HTR-8/SVneo (cell line): ENCODE data around the gene LBR.

Source experiments
- DNase-seq: peaks from one replicate; pipeline ENCODE4 v3.0.0; 2011; ENCODE audit warnings: low spot score, mixed read lengths; ENCODE audit not compliant: insufficient read length
- FAIRE-seq: peaks from 2 replicates; lab custom pipeline; 2011; peaks lifted over from hg19 to GRCh38; lab: Jason Lieb, UNC

Gene LBR

DNA sequence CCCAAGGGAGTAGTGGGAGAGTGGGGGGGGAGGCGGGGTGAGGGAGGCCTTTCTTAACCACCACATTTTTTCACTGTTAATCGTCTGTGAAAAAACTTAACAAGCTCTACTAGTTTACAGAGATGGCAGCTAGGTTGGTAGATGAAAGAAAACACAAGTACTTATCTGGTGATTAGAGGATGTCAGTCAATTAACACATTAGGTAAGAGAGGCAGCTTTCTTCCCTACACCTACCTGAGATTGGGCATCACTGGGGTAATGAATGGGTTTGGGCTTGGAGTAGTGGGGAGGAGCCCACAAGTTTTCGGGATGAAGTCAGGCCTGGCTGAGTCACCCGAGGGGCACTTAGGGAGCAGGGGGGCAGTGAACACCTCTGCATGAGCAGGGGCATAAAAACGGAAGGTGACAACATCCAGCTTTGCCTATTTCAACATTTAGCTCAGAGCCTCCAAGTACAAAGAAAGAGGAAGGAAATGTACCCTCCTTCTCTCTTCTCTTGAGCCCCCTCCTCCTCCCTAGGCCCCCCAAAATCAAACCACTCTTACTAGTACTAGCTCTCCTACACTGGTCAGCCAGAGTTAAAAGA lies 2.5 kb downstream of the LBR start:
- DNase-seq (peak; percentile 43), FAIRE-seq (peak; percentile 13)

DNA sequence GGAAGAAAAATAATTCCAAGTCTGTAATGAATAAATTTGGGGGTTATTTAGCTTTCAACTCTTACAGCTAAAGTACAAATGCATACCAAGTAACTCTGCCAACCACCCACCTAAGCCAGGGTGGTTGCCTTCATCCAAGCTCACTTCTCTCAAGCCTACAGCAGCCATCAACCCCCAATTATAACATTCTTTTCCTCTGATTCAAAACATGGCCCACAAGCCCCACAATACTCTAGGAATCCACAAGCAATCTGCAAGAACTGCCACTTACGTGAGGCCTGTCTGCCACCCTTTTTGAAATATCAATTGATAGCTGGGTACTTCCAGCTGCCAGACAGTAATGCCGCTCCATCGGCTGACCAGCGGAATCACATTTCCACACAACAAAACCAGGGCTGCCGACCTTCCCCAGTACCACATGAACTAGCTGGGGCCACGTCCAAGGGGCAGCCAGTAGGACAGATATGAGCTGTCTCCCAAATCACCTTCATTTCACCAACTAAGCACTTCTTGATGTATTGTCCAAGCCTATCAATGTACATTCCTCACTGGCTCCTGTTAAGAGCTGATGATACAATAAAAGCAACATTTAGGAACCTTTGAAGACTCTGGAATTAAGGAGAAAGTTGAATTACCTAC lies 3.2 kb downstream of the LBR start:
- FAIRE-seq (peak; percentile 38), DNase-seq (peak; percentile 45)

DNA sequence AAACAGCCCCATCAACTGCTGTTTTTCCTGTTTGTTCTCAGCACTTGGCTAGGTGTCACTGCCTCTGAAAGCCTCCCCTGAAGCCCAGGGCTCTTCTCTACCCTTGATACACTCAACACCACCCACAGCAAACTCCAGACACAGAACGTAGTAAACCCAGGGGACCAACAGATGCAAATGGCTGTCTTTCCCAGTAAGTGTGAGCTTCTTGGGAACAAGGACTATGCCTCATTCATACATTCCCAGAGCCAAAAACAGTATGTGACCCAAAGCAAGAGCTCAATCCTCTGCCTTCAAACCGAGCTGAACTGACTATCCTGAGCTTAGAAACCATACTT lies 4.4 kb downstream of the LBR start:
- no peak for FAIRE-seq
- no peak for DNase-seq

DNA sequence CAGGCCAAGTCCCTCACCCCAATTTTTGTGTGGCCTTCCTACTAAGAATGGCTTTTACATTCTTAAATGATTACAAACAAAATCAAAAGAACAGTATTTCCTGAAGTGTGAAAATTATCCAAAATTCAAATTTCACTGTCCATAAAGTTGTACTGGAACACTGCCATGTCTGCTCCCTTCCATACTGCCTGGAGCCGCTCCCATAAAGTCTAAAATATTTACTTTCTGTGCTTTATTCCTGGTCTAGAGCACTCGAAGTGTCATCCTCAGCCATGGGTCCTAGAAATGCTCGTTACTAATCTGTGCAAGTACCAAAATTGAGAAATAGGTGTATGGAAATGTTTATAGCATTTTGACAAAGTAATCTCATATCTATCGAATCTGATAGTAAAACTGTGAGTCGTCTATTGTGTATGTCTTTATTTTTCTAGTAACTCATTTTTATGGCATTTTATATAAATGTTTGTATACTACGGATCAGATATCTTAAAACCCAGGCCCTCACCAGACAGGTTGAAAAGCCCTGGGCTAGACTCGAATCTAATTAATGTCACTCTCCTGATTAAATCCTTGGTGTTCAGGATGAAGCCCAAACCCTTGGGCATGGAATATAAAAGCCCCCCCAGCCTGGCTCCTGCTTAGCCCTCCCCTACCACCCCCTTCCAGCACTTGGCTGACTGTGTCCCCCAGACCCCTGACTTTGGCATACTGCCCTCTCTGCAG lies 4.9 kb downstream of the LBR start:
- FAIRE-seq (no peak), DNase-seq (no peak)

DNA sequence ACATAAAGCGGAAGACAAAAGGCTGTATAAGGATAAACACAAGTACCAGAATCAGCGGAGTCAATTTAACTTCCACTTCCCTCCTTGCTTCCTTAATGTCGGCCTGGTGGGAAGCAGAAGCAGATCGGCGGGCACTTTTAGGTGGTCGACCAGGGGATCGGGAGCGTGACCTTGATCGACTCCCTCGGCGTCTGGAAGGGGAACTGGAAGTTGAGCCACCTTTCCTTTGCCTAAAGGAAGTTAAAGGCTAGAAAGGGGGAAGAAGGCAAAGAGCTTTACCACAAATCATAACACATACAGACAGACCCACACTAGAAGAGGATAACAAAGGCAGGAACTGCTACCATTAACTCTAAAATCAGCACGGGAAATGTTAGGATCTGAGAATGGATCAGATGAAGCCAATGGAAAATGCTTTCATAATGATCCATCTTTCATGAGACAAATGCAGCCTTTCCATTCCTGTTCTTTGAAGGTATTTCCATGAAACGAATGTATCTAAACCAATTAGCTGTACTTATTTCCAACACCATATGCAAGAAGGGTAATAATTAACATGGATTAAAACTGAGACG lies 5.7 kb downstream of the LBR start:
- FAIRE-seq = no peak

DNA sequence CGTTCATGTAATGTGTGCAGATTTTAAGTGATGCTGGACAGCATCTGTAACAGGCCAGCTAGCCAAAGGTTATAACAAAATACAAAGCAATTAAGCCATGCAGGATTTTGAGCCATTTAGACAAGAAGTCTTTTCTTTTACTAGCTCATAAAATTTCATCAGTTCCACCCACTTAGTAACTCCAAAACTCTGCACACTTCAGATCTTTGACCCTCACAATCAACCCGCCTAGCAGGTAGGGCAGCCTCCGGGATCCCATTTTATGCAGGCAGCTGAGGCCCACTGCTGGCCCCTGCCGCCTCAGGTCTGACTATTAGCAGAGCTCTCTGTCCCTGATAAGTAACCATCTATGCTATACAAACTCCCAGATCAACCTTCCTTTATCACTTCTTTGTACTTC lies 9.2 kb downstream of the LBR start:
- FAIRE-seq (no peak), DNase-seq (no peak)

More for the DNA sequence above, 5.7 kb downstream of the LBR start:
- DNase-seq = no peak

DNA sequence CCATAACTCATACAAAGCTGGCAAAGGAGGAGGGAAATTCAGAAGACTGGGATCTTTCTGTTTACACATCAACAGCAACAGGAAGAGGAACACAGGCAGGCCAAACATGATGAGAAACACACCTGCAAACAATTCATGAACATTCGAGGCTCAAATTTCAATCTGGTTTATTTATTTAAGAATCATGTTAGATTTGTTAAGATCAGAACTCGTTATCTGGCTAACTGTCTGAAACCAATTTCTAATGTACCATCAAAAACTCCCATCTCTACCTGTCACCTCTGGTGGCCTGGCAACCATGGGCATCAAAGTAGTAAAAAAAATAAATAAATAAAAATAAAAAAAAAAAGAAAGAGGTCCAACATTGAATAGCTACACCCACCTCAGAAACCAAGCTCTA lies 9.8 kb downstream of the LBR start:
- DNase-seq (no peak), FAIRE-seq (no peak)

DNA sequence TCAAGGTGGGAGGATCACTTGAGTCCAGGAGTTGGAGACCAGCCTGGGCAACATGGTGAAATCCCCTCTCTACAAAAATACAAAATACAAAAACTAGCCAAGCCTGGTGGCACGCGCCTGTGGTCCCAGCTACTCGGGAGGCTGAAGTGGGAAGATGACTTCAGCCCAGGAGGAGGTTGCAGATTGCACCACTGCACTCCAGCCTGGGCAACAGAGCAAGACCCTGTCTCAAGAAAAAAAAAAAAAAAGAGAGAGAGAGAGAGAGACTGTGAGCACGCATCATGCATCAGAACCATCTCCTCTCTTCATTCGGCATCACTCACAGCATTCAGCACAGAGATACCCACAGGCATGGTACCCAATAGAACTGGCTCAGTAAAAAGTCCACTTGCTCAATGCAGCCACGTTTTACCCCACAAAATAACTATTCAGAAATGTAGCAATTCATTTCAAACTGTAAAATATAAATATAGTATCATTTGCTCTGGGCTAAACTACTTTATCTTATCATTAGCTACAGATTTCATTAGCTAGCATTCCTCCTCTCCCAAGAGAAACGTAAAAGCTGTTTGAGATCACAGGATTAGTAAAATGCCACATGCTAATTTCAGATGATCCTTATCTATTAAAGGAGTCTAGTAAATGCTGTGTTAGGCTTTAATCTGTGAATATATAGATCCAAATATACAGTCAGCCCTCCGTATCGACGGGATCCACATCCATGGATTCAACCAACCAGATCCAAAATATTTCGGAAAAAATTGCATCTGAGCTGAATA lies 11.7 kb downstream of the LBR start:
- FAIRE-seq (no peak), DNase-seq (no peak)

DNA sequence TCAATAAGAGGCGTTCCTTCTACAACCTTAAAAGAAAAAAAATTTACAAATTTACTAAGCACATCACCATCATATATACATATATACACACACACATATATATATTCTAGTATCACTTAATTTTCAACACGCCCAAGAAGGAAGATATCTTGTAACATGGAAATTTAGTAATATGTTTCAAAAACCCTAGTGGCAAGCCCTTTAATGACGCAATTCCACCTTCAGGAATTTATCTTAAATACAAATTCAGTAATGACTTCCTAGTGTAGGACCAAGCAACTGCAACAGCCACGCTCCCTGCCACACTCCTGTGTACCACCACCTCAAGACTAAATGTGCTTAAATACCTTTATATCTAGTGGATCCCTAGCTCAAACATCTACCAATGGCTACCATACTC lies 12.5 kb downstream of the LBR start:
- FAIRE-seq (no peak), DNase-seq (no peak)

DNA sequence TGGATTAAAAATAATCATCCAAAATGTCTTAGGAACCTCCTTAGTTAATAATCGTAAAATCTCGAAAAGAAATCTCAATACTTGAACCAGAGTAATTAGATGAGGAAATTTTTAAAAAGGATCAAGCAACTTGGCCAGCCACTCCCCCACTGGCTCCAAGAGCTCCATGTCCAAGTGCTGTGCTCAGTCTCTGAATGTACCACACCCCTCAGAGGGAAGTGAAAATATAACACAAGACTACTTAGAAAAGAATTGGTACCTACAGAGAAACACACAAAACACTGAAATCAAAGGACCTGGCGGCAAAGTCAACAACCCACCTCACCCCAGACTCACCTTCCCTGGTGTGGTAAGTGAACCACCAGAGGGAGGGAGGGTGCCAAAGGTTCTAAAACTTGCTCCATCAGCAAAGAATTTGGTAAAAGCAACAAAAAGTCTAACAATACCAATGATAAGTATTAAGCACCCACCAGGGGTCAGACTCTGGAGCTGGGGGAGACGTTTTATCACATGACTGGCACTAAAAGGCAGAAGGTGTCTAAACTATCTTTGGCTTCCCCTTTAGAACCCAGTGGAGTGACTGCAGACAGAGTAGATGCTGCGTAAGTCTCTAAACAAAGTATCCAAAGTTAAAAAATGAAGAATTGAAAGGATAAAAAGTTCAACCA lies 14.0 kb downstream of the LBR start:
- FAIRE-seq (no peak), DNase-seq (no peak)

DNA sequence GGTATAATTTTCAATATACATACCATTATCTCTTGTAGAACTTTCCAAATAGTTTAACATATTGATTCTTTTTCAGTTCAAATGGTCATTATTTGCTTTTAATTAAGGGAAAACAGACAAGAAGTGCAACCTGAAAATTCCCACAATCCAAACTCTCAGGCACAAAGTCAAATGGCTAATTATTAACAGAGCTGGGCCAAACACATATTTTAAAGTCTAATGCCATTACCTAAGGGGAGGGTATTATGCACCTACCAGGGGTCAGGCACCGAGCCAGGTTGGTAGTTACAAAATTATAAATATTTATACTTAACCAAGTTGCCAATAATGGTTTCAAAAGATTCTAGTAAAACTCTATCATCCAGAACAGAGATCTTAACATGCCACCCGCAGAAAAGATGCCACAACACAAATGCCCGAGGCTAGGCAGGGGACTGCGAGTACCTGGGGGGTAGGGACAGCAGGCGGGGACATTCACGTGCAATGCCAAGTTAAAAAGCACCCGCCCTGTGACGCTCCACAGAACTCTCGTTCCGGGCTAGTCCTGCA lies 15.0 kb downstream of the LBR start:
- no peak for DNase-seq
- FAIRE-seq = no peak

DNA sequence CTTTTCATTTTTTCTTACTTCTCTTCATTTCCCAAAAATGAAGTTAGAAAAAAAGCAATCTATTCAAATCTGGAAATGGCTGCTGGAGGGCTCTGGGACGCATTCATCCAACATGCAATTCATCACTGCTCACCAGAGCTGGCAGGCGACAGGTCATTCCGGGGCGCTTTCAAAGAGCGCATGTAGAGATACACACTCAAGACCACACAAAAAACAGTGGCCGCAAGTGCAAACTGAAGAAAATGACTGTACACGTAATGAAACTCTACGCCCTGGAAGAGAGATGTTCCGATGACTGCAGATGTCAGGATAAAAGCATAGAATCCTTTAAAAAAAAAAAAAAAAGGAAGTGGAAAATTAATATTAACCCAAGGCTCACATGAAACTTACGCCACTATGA lies 15.5 kb downstream of the LBR start:
- DNase-seq (no peak), FAIRE-seq (no peak)

DNA sequence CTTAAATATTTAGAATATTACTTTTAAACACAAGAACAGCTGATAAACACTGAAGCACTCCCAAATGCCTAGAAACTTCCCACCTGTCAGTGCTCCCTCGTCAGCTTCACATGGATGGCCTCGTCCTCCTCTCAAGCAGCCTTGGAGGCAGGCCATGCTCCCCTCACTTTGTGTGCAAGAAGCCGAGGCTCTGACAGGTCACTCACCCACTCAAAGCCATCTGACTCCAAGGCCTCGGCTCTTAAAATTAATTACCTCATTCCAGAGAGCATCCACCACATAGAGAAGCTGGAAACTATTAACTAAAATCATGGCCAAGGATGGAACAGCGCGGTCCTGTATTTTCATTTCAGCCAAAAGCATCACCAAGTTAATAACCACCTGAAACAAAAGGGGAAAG lies 17.8 kb downstream of the LBR start:
- FAIRE-seq (no peak), DNase-seq (no peak)

DNA sequence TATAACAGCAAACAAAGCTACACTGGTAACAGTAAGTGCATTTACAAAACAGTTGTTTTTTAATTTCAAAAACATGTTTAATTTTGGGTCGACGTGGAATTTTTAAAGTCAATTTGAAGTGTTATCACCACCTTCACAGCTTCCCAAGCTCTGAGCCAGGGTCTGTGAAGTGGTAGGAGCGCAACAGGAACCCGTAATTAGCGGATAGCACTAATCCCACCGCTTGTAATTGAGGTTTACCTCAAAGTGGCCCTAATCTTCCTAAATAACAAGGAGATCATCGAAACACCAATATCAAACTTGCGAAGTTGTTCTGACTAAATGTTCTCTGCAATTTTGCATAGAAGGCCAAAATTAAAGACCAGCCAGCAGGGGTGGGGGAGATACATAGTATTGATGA lies 18.8 kb downstream of the LBR start:
- DNase-seq (no peak), FAIRE-seq (no peak)

DNA sequence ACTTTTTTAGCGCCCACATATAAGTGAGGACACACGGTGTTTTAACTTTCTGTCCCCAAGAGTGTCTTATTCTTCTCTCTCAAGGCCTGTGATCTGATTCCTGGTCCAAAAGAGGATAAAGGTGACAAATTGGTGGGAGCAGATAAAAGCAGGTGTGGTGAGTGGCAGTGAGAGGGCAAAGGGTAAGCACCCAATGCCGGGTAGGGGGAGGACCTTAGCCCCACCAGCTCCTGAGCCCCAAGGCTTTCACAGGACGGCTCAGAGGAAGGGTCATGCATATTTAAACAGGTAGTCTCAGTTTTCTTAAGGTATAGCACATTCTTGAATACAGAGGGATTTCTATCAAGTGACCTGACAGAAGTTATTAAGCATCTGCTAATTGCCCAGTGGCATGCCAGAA lies 19.6 kb downstream of the LBR start:
- DNase-seq (no peak), FAIRE-seq (no peak)

DNA sequence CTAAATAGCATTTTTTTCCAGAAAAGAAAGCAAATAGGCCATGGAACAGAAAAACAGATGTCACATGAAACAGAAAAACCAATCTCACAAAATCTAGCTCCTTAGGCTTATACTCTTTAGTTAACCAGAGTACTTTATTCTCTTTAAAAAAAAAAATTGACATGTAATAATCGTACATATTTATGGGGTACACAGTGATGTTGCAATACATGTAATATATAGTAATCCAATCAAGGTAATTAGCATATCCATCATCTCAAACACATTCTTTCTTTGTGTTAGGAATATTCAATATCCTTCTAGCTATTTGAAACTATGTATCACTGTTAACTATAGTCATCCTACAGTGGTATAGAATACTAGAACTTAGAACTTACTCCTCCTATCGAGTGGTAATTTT lies 20.1 kb downstream of the LBR start:
- DNase-seq (no peak), FAIRE-seq (no peak)

DNA sequence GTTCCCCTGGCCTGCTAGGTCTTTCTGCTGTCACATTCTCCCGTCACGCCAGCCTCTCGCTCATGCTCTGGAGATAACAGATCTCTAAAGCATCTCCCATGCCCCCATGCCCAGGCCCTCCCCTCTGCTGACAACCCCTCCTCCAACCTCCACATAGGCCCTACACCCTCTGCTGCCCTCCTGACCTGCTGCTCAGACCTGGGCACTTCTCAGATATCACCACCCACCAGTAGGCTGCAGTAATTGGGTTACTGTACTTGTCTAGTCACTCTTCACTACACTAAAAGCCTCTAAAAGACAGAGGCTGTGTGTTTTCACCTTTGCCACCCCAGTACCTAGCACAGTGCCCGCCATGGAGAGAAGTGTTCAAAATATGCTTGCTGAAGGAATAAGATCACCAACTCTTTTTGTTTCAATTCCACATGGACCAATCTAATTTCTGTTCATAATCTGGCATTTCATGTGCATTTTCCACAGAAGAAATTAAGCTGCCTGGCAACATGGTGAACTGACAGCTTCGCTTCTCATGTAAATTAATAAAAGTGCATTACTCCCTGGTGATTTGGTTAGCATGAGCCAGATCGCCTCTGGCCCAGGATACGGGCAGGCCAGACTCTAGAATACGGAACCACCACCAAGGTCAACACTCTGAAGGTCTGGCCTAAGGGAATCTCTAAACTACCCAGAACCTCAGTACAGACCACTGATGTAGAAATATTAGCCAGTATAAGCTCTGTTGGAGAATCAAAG lies 20.7 kb downstream of the LBR start:
- FAIRE-seq (no peak), DNase-seq (no peak)

DNA sequence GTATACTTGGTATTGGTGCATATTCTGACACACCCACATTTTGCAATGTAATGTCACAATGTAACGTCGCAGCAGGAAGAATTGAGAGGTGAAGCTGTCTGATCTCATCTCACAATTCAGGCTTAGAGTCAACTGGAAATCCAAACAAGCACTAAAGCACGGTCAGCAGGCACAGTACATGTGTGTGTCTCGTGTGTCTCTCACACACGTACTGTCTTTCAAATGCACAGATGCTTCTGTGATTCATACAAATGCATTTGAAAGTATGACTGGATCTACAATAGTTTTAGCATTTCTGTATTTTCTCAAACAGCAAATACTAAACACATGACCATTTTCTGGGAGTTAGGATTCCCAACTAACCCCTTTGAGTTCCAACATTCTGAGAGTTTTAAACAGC lies 26.9 kb downstream of the LBR start:
- DNase-seq = no peak
- FAIRE-seq = no peak

DNA sequence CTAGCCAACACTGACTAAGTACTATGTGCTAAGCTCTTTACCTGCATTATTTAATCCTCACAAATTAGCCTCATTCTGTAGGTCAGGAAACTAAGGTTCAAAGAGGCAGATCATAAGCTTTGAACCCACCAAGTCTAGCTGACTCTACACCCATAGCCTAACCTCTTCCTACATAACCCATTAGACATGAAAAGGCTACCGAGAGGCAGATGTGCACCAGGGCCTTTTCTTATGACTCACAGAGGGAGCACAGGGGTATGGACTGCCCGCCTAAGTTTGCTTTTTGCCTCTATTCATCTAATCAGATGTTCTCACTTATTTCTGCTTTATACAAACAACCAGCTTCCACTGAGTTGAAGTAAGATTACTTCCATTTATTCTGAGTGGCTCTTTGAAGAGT lies 31.5 kb downstream of the LBR start:
- DNase-seq (no peak), FAIRE-seq (no peak)
